Spleen (tissue), 11 donors: ENCODE measurements around the gene SLC19A3. TPM values are rescaled to one million over a fixed set of nuclear protein-coding genes. Genes with fewer than 3 reads are reported as not detected.
"Not testable (repeated sequence)": the region's sequence is repeated elsewhere in the genome, so short reads cannot be mapped to it uniquely, and the experiment has no call there.

Experiments
- DNase-seq: peaks from one replicate; pipeline ENCODE4 v3.0.0-alpha.2; 2020
- H3K27ac ChIP-seq, 8 donors: fragments of 200-600 bp; sonication (generic) in 7 of 8; 1 replicate in 4 of 8; 2 replicates in 4 of 8; pipeline versions ENCODE4 v1.5.0 to v1.8.0; 2016 to 2021; ENCODE audit warnings: inconsistent platforms in 4 of 8, mild to moderate bottlenecking in 4 of 8, moderate library complexity in 1 of 8
- H3K27me3 ChIP-seq, 7 donors: fragments of 200-600 bp; sonication (generic) in 6 of 7; replicated peaks in 1 of 7; 1 replicate in 4 of 7; 2 replicates in 3 of 7; pipeline versions ENCODE4 v1.5.0 to v1.8.0; 2016 to 2021; ENCODE audit warnings: inconsistent platforms in 3 of 7, mild to moderate bottlenecking in 1 of 7
- H3K36me3 ChIP-seq, 6 donors: fragments of 200-600 bp; sonication (generic) in 5 of 6; 1 replicate in 4 of 6; 2 replicates in 2 of 6; pipeline versions ENCODE4 v1.5.0 to v1.8.0; 2016 to 2021; ENCODE audit warnings: inconsistent platforms in 2 of 6
- H3K4me1 ChIP-seq, 6 donors: fragments of 200-600 bp; sonication (generic) in 5 of 6; 1 replicate in 3 of 6; 2 replicates in 3 of 6; pipeline versions ENCODE4 v1.5.0 to v1.8.0; 2016 to 2021; ENCODE audit warnings: inconsistent platforms in 3 of 6
- H3K4me3 ChIP-seq, 8 donors: fragments of 200-600 bp; sonication (generic) in 7 of 8; 1 replicate in 4 of 8; 2 replicates in 4 of 8; pipeline versions ENCODE4 v1.5.0 to v1.8.0; 2016 to 2021; ENCODE audit warnings: inconsistent platforms in 4 of 8, mild to moderate bottlenecking in 4 of 8, moderate library complexity in 2 of 8
- H3K9me3 ChIP-seq, 8 donors: fragments of 200-600 bp; sonication (generic) in 7 of 8; 1 replicate in 4 of 8; 2 replicates in 4 of 8; pipeline versions ENCODE4 v1.5.0 to v1.8.0; 2016 to 2021; ENCODE audit warnings: inconsistent platforms in 4 of 8
- POLR2A ChIP-seq, 3 donors: fragments of 450-650 bp; IDR thresholded peaks; one replicate each; pipeline ENCODE4 v1.5.1; 2017; ENCODE audit warnings: antibody characterized with exemption in 3 of 3, mild to moderate bottlenecking in 1 of 3
- POLR2AphosphoS5 ChIP-seq, 3 donors: sonication (generic); formaldehyde crosslinking; IDR thresholded peaks; one replicate each; pipeline ENCODE4 v1.5.1; 2017; ENCODE audit warnings: antibody characterized with exemption in 3 of 3
- WGBS, 5 donors: extraction: QIAGEN DNeasy Blood & Tissue Kit in 3 of 5; methylation state at CpG; one replicate each; pipeline versions ENCODE4 v1.1.5 to v1.1.7; 2013 to 2018; 5-methylcytosine and 5-hydroxymethylcytosine counted together
- intact Hi-C: fragments of 100-400 bp; cut with DNase I; formaldehyde crosslinking; loops from one replicate; pipeline ENCODE4 v1.15.0; 2023; ENCODE audit warnings: low total_unique reads
- polyA plus RNA-seq, 3 donors: library from polyadenylated mRNA; stranded (reverse); fragments of 200-250 nt; gene quantifications; one replicate each; pipeline ENCODE4 v1.2.1, GENCODE V29; 2013
- total RNA-seq, 7 donors: library from RNA; depleted of rRNA in 3 of 7; stranded (reverse); fragments of >200 nt in 3 of 7; fragmentation: NEBNext Ultra II Directional in 4 of 7; extraction: Animal tissue kit (Norgen Biotek cat#: 25700) in 4 of 7; gene quantifications; one replicate each; pipeline versions ENCODE4 v1.1.0 to v1.2.1, GENCODE V29; 2016 to 2021
- TF ChIP-seq, protein P1 (sequence below), 11 experiments: fragments of 200-600 bp in 7 of 11; fragments of 450-650 bp in 4 of 11; sonication (generic) in 4 of 11; IDR thresholded peaks in 8 of 11; conservative IDR thresholded peaks in 3 of 11; 1 replicate in 7 of 11; 2 replicates in 4 of 11; pipeline versions ENCODE4 v1.4.0 to v1.8.0; 2016 to 2021; ENCODE audit warnings: antibody characterized with exemption in 11 of 11, inconsistent platforms in 4 of 11, mild to moderate bottlenecking in 1 of 11
- donor health status: healthy with polysubstance abuse.
- donor health status: DM: no; HTN: no; CAD: no; lungs with moderate emphysema.
- donor health status: DM: no; HTN: no; CAD: no.
- donor health status: Bipolar disorder and iron deficiency.
- donor health status: healthy.
- donor health status: DM: no; HTN: no; CAD: no.
- donor health status: DM: yes; HTN: yes; CAD: no.

Gene SLC19A3
- total and polyA plus RNA-seq, 10 donors: 0.06 to 0.23 (median 0.15) TPM; not detected in 5

- Histone ChIP-seq H3K4me1 (no peaks in the 10 kb centered on the region), H3K4me3 (no peak overlapping the region), H3K27ac (no peak overlapping the region), H3K27me3 (no peaks in the 10 kb centered on the region), H3K36me3 (no peaks in the 10 kb centered on the region), H3K9me3 (no peaks in the 10 kb centered on the region)
- intact Hi-C loops: no loop called here
- DNase-seq: no peak
- TF ChIP-seq, protein P1, sequence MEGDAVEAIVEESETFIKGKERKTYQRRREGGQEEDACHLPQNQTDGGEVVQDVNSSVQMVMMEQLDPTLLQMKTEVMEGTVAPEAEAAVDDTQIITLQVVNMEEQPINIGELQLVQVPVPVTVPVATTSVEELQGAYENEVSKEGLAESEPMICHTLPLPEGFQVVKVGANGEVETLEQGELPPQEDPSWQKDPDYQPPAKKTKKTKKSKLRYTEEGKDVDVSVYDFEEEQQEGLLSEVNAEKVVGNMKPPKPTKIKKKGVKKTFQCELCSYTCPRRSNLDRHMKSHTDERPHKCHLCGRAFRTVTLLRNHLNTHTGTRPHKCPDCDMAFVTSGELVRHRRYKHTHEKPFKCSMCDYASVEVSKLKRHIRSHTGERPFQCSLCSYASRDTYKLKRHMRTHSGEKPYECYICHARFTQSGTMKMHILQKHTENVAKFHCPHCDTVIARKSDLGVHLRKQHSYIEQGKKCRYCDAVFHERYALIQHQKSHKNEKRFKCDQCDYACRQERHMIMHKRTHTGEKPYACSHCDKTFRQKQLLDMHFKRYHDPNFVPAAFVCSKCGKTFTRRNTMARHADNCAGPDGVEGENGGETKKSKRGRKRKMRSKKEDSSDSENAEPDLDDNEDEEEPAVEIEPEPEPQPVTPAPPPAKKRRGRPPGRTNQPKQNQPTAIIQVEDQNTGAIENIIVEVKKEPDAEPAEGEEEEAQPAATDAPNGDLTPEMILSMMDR (IDR thresholded peaks at IDR 0.05 in 8 of 11, conservative IDR thresholded peaks at IDR 0.05 in 3 of 11): no peak
- TF ChIP-seq POLR2AphosphoS5 (IDR thresholded peaks at IDR 0.05) (no peak), POLR2A (IDR thresholded peaks at IDR 0.05) (no peak)
- WGBS, 5 donors: 53 to 83% (median 77%) methylated on average over 5 of the region's 5 CpGs
These were observed 43.3 kb downstream of the SLC19A3 start for GRCh38 chr2:227674485-227674884.

DNA sequence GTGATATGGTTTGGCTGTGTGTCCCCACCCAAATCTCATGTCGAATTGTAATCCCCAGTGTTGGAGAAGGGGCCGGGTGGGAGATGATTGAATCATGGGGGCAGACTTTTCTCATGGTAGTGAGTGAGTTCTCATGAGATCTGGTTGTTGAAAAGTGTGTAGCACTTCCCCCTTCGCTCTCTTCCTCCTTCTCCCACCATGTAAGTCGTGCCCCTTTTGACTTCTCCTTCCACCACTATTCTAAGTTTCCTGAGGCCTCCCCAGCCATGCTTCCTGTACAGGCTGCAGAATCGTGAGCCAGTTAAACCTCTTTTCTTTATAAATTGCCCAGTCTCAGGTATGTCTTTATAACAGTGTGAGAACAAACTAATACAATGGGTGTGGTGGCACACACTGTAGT lies 44.2 kb downstream of the SLC19A3 start:
- H3K27ac ChIP-seq, H3K27me3 ChIP-seq, H3K36me3 ChIP-seq, intact Hi-C loops, H3K4me1 ChIP-seq, H3K4me3 ChIP-seq, H3K9me3 ChIP-seq, DNase-seq: not testable (repeated sequence)
- 48 to 60% (median 52%) methylated on average over 5 of the region's 5 CpGs for WGBS, 5 donors

DNA sequence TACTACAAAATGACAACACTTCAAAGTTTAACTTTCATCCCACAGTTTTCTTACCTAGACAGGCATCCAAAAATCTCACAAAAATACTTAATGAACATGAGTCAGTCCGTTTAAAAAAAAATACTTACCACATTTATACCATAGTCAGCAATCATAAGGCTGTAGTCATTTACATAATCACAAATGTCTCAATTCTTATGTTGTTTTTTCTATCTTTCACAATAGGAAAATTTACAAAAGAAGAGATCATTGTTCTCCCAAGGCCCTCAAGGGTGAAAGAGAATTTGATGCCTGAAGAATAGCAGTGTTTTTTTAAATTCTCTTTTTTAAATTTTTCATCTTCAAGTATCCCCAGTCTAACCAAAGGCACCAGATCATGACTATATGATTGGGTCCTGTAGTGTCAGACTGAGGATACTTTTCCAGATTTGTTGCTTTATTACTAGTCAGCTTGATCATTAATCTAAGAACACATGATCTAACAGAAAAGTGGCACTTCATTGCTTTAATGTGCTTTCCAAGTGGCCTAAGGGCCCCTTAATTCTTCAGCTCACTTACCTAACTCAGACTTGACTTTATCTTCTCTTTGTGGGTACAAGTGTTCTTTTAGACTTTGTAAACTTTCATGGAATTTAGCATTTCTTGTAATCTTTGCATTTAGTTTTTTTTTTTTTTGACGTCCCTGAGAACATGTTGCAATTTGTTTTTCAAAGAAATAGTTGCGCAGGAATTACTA lies 46.5 kb downstream of the SLC19A3 start:
- Histone ChIP-seq H3K4me3 (no peak overlapping the region), H3K9me3 (no peaks in the 10 kb centered on the region), H3K27ac (no peak overlapping the region), H3K36me3 (no peaks in the 10 kb centered on the region), H3K27me3 (no peaks in the 10 kb centered on the region), H3K4me1 (no peaks in the 10 kb centered on the region)
- intact Hi-C loops: no loop called here
- TF ChIP-seq POLR2AphosphoS5 (IDR thresholded peaks at IDR 0.05): no peak
- TF ChIP-seq POLR2A (IDR thresholded peaks at IDR 0.05): no peak
- TF ChIP-seq, protein P1 (IDR thresholded peaks at IDR 0.05 in 8 of 11, conservative IDR thresholded peaks at IDR 0.05 in 3 of 11): no peak
- WGBS, 5 donors: 76 to 90% (median 78%) methylated on average over 3 of the region's 3 CpGs
- no peak for DNase-seq

- 80 to 89% (median 88%) methylated on average over 10 to 13 of the region's 13 CpGs for WGBS, 5 donors
- H3K36me3 ChIP-seq, H3K27ac ChIP-seq, H3K4me1 ChIP-seq, intact Hi-C loops, H3K9me3 ChIP-seq, H3K27me3 ChIP-seq, H3K4me3 ChIP-seq, DNase-seq: not testable (repeated sequence)
These were observed 51.1 kb downstream of the SLC19A3 start, which contains the start of gene SCYGR5 for GRCh38 chr2:227666631-227667170. TSS of gene SCYGR5 (plus strand) at chr2:227666804. CDS start at chr2:227666804, 0 bp downstream.

- Histone ChIP-seq H3K36me3 (no peaks in the 10 kb centered on the region), H3K4me3 (no peak overlapping the region), H3K27me3 (no peaks in the 10 kb centered on the region), H3K27ac (no peak overlapping the region), H3K9me3 (no peaks in the 10 kb centered on the region), H3K4me1 (no peaks in the 10 kb centered on the region)
- DNase-seq: no peak
- intact Hi-C loops: no loop called here
- TF ChIP-seq POLR2A (IDR thresholded peaks at IDR 0.05): no peak
- TF ChIP-seq POLR2AphosphoS5 (IDR thresholded peaks at IDR 0.05): no peak
- TF ChIP-seq, protein P1 (IDR thresholded peaks at IDR 0.05 in 8 of 11, conservative IDR thresholded peaks at IDR 0.05 in 3 of 11): no peak
- WGBS, 5 donors: 78 to 89% (median 83%) methylated on average over 6 of the region's 6 CpGs
These were observed 52.5 kb downstream of the SLC19A3 start for GRCh38 chr2:227665189-227665940.
